Activated CD4-positive, alpha-beta T cell treated with anti-CD3 and anti-CD28 coated beads, Interleukin-2, amount 50 U/mL, for 48 hours (primary cell): ENCODE results near the gene BTBD9.

ENCODE experiments used
- DNase-seq, 2 experiments: peaks; one replicate each; pipeline ENCODE4 v3.0.0-alpha.2; 2020

The BTBD9 gene

DNA sequence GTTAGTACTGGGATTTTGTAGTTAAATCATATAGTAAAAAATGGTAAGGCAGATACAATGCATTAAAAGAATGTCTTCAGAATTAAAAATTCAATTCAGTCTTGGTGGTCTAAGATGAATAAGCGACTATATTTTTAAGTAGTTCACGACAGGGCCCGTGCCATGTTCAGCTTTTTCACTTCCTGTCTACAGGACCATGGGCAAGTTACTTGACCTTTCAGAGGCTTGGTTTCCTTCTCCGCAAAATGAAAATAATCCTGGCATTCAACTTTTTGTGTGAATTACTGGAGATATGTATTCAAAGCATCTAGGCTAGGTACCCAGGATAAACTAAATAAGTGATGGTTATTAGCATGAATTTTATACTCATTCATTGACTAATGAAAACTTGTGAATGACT is 216.0 kb downstream of the BTBD9 start:
- DNase-seq, result no peak

DNA sequence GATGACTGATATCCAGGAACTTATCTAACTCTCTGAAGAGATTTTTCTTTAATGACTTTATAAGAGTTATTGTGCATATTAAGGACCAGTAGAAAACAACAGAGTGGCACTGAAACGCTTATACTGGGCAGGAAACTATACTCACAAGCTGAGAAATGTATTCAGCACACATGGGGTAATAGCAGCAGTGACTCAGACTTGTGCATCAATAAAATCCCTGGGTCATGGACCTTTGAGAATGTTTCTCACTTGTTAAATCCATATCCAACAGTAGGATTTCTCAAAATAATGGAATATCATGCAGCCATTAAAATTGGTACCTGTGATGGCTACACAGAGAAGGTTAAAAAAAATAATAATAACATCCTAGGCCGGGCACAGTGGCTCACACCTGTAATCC is 219.5 kb downstream of the BTBD9 start:
- no peak for DNase-seq

DNA sequence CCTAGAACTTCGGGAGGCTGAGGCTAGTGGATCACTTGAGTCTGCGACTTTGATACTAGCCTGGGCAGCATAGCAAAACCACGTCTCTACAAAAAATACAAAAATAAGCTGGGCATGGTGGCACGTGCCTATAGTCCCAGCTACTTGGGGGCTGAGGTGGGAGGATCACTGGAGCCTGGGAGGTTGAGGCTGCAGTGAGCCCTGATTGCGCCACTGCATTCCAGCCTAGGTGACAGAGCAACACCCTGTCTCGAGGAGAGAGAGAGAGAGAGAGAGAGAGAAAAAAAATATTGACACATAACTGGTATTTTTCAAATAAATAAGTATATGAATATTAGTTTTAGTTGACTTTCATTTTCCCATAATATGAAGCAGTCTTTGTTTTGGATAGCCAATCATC is 222.2 kb downstream of the BTBD9 start:
- no peak for DNase-seq

GRCh38 chr6:38415231-38416005 is 224.3 kb downstream of the BTBD9 start:
- DNase-seq, result no peak

DNA sequence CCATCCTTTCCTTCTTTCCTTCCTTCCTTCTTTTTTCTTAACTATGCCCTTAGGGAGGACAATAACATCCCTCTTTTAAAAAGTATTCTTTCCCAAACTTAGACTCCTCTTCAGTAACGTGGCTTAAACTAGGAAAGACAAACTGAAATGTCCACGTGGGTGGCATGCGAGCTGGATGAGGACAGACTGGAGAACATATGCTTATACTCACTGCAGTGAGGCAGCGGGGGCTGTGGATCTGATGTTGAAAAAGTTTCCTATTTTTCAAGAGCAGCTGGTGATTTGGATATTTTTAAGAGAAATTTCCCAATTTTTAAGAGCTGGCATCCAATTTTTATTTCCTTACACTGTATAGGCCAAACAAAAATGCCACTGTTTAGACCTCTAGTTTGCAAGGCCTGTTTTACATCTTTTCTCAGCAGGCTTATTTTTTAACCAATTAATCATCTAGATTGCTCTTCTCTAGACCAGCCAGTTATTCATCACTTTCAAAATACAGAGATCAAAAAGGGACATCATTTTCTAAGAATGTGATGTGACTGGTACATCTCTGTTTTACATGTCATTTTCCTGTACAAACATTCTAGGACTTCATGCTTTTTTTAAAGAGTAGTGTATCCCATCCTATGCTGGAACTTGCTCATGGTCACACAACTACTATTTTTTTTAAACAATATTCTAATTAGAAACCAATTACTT is 226.5 kb downstream of the BTBD9 start:
- no peak for DNase-seq

DNA sequence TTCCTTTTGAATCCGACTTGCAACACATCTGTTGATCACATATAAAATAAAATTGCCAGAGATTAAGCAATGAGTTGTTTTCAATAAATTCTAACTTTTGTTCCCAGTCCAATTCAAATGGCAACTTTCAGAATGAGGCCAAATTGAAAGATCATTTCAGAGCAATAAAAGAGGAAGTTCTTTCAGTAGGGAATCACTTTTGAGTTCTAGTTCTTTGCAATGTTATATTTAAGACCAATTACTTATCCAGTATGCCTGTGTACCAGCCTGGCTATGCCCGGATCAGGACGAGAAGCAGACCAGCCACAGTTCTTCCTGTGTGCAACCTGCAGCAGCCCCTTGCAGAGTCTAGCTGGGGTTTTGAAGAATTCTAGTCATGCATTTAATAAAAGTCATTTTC is 232.5 kb downstream of the BTBD9 start:
- DNase-seq, result no peak

- no peak for DNase-seq
These were observed 233.6 kb downstream of the BTBD9 start for GRCh38 chr6:38406096-38406495.

DNA sequence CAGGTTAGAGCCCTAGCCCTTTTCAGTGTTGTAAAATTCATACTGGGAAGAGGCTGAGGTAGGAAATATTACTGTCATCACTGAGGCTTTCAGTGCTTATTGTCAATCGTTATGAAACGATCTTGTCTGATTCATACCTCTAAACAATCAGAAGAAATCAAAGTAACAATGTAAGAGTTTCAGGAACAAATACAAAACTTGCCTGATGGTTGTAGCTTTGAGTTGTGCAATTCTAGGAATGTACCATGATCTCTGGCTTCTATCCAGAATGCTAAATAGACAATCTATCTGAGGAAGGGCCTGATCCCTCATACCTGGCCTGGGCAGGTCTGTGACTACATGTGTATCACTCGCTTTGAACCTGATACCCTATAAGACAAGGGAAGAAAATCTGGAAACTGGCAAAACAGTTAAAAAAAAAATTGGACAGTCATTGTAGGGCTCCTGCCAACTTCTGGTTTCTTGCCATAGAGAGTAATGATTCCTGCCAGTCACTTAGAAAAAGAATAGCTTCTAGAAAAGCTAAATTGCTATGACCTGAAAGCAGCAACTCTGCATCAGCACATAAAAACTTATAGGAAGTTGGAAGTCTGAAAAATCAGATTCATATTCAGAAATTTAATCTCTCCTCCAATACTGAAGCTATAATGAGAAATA is 234.7 kb downstream of the BTBD9 start:
- DNase-seq, result no peak

- no peak for DNase-seq
These were observed 235.4 kb downstream of the BTBD9 start for GRCh38 chr6:38404355-38404754.

GRCh38 chr6:38403548-38403947 is 236.2 kb downstream of the BTBD9 start:
- DNase-seq, result no peak

DNA sequence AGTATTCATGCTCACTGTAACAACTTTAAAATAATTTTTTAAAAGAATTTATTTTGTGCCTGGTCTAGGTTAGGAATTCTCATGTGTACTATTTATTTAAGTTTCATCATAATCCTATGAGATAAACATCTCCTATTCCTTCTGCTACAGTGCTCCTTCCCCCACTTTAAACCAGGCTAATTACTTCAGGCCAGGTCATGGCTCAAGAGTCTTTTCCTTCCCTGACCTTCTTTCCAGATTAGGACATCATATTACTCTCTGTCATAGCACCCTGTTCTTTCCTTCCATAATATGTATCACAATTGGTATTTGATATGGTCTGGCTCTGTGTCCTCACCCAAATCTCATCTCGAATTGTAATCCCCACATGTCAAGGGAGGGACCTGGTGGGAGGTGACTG is 239.0 kb downstream of the BTBD9 start:
- no peak for DNase-seq

DNA sequence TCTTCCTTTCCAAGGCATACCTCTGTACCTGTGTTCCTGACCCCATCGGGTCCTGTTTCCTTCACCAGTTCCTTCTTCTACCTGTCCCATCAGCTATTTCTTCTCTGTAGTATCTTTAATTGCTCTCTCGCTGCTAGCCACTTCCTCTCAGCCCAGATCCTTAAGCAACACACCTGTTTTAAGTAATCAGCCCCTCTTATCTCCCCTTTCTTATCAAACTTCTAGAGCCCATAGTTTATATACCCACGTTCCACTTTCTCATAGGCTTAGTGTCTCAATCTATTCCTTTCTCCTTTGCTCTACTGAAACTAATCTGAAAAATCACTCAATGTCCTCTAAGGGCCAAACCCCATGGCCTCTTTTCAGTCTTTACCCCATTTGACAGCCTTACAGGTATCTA is 239.6 kb downstream of the BTBD9 start:
- DNase-seq, result no peak

DNA sequence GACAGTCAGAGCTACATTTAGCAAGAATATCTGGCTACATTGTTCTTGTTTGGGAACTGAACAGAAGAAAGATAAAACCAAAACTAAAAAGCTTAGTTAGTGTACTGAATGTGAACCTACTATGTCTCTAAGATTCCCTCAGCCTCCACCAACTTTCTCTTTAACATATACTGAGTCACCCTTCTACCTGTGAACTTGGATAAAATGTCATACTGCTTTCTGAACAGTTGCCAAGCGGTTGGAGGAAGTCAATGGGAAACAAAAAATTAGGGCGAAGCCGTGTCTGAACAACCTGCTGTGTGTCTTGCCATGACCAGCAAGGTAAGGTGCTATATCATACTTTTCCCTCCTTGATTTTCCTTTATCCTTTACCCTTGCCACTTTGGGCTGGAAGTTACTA is 243.5 kb downstream of the BTBD9 start:
- no peak for DNase-seq

- DNase-seq, result no peak
These were observed 245.7 kb downstream of the BTBD9 start for GRCh38 chr6:38393986-38394385.

DNA sequence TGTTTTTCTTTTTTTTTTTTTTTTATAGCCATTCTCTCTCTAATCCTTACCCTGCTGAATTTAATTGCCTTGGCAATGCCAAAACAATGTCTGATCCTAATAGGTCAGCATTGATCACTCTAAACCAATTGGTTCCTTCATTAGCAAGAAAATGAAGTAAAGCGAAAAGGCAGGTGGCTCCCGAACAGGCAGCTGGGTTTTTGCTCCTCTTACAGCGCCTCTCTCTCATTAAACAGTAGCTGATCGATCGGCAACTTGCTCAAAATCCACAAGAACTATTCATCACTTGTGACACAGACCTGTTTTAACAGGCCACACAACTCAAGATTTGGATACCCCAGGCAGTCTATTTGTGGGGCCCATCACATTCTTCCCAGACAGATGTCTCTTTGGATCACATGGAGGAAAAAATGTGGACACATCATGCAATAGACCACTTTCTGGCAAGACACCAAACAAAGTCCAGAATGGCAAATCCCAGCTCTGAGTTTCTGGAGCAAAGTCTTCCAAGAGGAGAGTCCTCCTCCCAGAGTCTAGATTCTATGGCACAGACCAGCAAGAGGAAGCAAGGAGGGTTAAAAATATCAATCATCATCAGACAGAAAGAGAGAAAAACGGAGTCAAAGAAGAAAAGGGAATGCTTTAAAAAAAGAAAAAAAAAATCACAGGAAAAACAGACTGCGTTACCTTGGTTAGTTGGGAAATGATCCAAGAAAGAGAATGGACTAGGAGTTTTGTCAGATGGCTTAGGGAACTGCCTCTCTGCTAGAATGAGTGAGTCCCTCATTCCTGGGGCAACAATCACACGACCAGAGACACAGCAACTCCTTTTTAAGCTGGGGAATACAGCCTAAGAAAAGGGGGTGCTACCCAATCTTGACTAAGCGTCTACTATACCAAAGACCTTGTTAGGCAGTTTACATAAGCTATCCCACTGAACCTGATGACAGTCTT is 247.8 kb downstream of the BTBD9 start:
- DNase-seq, result no peak

DNA sequence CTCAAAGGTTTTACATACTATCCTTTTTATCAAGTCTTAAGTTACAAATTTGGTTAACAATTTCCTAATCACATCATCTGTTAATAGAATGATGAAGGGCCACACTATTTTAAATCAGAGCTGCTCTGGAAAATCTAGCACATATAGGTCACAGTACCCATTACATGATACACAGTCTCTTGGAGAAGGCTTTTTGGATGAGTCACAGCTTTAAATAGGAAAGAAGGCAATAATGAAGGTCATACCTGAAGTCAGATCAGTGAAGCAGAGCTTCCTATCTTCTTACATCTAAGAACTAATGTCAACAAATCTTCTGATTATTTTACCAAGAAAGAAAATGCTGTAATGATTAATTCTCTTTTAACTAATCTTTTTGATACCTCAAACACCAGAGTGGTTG is 248.5 kb downstream of the BTBD9 start:
- no peak for DNase-seq

GRCh38 chr6:38389875-38390274 is 249.9 kb downstream of the BTBD9 start:
- DNase-seq, result no peak

DNA sequence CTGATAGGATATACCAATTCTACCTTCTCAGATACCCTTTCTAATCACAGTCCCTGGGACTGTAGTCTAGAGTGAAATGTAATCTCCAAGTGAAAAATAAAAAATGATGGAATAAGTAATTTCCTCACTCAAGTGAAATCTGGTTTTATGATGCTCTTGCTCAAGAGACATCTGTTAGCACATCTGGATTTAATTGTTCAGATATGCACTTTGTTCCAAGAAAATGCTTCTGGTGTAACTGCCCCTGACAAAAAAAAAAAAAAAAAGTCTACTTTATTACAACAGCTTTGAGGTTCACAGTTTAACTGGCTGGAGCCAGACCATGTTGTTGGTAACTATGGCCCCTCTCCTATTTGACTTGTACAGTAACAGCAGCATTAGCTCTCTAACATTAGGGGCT is 251.8 kb downstream of the BTBD9 start:
- no peak for DNase-seq

DNA sequence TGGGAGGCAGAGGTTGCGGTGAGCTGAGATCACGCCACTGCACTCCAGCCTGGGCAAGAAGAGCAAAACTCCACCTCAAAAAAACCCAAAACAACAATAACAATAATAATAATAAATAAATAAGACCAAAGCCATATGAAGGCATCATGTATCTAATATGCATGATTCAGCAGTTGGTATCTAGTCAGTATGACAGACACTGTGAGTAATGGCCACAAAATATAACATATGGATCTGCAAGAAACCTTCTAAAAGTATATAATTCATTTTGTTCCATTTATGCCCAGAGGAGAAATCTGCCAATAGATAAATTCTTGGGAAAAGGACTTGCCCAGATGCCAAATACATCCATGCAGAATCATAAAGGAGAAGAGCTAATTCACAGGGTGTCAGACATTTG is 252.3 kb downstream of the BTBD9 start:
- no peak for DNase-seq

- no peak for DNase-seq
These were observed 260.9 kb downstream of the BTBD9 start for GRCh38 chr6:38378801-38379200.

DNA sequence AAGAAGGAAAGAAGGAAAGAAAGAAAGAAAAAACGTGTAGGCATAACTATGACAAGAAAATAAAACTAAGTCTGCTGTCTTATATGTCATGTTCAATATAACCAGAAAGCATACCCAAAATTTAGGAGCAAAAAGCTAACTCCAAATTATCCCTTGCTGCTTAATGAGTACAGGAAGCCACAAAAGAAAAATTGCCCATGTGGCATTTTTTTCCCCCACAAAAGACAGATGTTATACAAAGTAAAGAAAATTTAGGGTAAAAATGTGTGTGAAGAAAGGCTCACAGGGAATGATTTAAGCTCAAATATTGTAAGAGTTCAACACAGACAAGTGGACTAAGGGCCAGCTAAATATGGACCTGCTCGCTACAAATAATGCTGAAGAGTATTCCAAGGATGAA is 263.8 kb downstream of the BTBD9 start:
- DNase-seq, result no peak

GRCh38 chr6:38375341-38375740 is 264.4 kb downstream of the BTBD9 start:
- no peak for DNase-seq

- DNase-seq, result no peak
These were observed 267.8 kb downstream of the BTBD9 start for GRCh38 chr6:38371881-38372280.
